Tibial nerve (tissue), 3 donors: ENCODE results near the gene RPS8.

ENCODE experiments used
- POLR2A ChIP-seq, 2 donors: fragments of 450-650 bp; IDR thresholded peaks; one replicate each; pipeline ENCODE4 v1.6.1; 2017; ENCODE audit warnings: antibody characterized with exemption in 2 of 2, mild to moderate bottlenecking in 2 of 2, moderate library complexity in 2 of 2
- TF ChIP-seq, protein P1 (sequence below), 5 experiments: fragments of 200-600 bp in 3 of 5; fragments of 450-650 bp in 2 of 5; sonication (generic) in 3 of 5; IDR thresholded peaks; one replicate each; pipeline ENCODE4 v1.5.1; 2016 to 2019; ENCODE audit warnings: antibody characterized with exemption in 5 of 5, mild to moderate bottlenecking in 3 of 5, moderate library complexity in 2 of 5

DNA sequence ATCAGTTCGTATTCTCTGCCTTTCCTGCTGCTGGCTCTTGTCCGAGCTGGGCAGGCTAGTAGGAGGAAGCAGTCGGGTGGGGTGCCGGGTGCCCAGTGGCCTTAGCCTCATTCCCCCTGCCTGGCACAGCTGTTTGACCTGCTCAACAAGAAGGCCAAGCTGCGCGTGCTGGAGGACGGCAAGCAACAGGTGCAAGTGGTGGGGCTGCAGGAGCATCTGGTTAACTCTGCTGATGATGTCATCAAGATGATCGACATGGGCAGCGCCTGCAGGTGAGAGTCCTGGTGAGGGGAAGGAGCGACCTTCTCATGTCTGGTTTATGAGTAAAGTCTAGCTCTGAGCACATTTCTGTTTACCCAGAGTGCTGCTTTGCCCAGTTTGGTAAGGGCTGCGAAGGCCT lies 16.3 kb upstream of the RPS8 start:
- TF ChIP-seq, protein P1, sequence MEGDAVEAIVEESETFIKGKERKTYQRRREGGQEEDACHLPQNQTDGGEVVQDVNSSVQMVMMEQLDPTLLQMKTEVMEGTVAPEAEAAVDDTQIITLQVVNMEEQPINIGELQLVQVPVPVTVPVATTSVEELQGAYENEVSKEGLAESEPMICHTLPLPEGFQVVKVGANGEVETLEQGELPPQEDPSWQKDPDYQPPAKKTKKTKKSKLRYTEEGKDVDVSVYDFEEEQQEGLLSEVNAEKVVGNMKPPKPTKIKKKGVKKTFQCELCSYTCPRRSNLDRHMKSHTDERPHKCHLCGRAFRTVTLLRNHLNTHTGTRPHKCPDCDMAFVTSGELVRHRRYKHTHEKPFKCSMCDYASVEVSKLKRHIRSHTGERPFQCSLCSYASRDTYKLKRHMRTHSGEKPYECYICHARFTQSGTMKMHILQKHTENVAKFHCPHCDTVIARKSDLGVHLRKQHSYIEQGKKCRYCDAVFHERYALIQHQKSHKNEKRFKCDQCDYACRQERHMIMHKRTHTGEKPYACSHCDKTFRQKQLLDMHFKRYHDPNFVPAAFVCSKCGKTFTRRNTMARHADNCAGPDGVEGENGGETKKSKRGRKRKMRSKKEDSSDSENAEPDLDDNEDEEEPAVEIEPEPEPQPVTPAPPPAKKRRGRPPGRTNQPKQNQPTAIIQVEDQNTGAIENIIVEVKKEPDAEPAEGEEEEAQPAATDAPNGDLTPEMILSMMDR (IDR thresholded peaks at IDR 0.05) = no peak
- TF ChIP-seq POLR2A (IDR thresholded peaks at IDR 0.05) = no peak
